HG03103 (cell line): ENCODE results near the gene SUN2.

ENCODE experiments used
- ATAC-seq: cut with Tn5 transposase; IDR thresholded peaks from one replicate; pipeline ENCODE4 v1.9.1; 2021; ENCODE audit warnings: low read depth; ENCODE audit not compliant: unreplicated experiment

SUN2 gene

DNA sequence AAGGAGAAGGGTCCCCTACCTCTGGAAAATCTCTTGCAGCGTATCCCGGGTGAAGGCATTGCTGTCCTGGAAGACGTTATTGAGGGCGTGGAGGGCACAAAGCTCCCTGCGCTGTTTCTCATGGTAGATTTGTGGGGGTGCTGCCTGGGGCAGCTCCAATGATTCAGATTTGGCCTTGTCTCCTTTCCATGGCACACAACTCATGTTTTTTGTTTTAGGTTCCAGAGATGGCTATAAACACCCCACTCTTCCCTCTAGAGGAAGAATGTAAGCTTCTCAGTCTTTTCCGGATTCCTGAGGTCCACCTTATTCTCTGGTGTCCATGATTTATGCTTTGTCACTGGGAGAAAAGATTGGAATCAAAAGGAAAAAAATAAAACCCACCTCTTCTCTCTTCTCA, 56.0 kb downstream of the SUN2 start:
- no peak for ATAC-seq

GRCh38 chr22:38699143-38699542, 56.7 kb downstream of the SUN2 start:
- ATAC-seq = no peak

DNA sequence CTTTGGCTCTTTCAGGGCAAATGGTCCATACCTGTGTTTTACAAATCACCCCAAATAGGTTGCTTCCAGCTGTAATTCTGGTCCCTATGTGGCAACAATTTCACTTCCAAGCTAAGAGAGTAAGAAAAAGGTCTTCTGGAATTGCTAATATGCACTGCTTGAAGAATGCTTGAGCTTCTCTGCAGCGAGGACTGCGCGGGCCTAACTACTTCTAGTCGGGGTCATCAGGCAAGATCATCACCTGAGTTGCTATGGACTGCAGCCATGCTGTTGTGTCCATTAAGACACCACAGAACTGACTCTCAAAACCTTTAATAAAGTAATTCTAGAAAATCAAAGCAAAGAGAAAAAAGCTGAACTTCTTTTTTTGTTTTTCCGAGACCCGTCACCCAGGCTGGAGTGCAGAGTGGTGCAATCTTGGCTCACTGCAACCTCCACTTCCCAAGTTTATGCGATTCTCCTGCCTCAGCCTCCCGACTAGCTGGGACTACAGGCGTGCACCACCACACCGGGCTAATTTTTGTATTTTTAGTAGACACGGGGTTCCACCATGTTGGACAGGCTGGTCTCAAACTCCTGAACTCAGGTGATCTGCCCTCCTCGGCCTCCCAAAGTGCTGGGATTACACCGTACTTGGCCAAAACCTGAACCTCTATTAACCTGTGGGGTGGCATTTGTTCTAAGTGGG, 57.2 kb downstream of the SUN2 start:
- ATAC-seq = no peak

DNA sequence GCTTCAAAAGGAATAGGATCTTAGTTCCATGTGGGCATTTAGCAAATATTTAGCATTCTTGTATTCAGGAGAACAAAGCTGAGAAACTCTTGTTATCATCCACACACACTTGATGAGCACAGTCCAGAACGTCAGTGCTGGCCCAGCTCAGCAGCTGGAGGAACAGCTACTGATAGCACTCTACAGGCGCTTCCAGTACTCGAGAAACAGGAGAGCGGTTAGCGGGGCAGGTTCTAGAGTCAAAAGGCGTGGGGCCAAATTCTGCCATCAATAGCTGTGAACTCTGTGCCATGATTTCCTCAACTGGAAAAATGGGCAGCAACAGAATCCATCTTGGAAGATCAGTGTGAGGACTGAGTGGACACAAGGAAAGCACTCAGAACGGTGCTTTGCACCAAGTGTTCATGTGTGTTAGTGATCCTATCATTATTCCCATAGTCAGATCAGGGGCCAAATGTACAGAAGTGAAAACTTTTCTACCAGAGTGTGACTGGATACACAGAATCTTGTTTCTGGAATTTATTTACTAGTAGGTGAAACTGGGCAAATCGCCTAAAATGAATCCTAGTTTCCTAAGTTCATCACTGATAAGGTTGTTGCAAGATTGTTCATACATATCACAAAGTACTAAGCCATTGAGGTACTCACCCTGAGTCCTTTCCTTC, 58.2 kb downstream of the SUN2 start:
- no peak for ATAC-seq

DNA sequence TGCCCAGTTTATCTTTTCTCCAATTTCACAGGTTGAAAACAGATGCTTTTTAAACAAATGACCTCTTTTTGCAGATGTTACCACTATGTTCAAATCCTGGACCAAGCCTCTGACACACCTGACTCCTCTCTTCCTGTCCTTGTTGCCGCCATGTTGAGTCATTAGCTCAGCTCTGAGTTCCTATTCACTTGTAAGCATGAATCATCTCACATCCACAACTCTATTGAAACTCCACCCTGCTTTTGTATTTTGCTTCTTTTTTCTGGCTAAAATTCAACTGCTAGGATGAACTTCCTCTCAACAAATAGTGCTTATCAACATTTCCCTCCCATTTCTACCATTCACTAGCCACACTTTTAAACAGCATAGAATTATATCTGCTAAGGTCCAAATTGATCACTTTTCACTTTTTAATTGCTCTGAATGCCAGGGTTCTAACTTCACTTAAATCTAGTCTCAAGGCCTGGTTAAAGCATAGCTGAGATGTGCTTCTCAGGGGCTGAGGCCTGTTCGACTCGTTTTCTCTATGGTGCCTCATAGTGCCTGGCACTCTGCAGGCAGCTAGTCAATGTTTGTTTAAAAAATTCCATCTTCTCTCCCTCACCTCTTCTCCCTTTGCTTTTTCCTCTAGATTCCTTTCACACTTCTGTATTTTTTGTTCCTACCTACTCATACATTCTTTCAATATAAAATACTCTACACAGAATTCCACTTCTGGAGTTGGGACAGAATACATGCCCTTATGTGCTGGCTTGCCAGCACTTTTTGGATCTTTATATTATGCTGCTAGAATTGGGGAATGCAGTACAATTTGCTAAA, 59.0 kb downstream of the SUN2 start:
- ATAC-seq = no peak

DNA sequence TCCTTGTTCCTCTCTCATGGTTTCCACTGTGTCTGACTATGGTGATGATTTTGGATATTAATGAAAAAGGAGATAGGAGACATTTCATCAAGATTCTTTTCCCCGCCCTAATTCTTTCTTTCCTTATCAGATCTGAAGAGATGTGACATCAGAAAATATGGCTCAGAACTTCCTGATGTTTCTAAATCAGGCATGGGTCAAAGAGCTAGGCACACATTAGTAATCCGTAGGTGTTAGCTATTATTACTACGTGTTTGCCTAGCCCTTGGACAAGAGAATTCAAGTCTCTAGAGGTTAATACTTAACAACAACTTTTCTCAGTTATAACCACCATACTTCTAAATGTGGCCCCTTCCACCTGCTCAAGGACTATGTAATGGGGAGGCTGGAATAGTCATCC, 60.9 kb downstream of the SUN2 start:
- no peak for ATAC-seq

- no peak for ATAC-seq
These were observed 61.7 kb downstream of the SUN2 start for GRCh38 chr22:38694049-38694448.

GRCh38 chr22:38689651-38690050, 66.1 kb downstream of the SUN2 start:
- ATAC-seq = no peak

DNA sequence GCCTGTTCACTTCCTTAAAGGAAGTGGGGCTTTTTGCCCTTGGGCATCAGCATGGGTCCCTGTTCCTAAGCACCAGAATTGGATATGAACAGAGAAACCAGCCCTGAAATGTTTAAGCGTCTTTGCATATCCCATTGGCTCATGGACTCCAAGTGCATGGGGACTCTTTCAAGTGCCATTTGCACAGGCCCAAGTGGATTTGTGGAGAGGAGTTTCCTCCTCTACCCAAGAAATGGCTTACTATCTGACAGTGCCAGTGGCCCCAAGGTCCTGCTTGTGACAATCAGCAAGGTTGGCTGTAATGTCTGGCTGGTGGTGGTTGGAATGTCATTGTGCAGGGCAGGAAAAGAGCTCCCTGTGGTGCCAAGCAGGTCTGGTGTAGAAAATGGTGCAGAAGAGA, 70.0 kb downstream of the SUN2 start:
- ATAC-seq = no peak

- ATAC-seq = no peak
These were observed 70.9 kb downstream of the SUN2 start for GRCh38 chr22:38684895-38685294.
